Common myeloid progenitor, CD34-positive (primary cell): ENCODE measurements around the gene FKBP2.
A peak's percentile ranks its signal among the peaks of the same experiment; 100 is the strongest.

Source experiments
- CTCF ChIA-PET: fragments of 350-600 bp; sonication (Branson Sonifier 250); formaldehyde crosslinking; loops from one replicate; lab custom pipeline; 2021; ENCODE audit warnings: antibody characterized with exemption; lab: Charles Lee
- POLR2A ChIA-PET: fragments of 350-600 bp; sonication (Branson Sonifier 250); formaldehyde crosslinking; loops from one replicate; lab custom pipeline; 2021; ENCODE audit warnings: antibody characterized with exemption; lab: Charles Lee
- DNase-seq, 3 donors: peaks; one replicate each; pipeline versions ENCODE4 v3.0.0 to v3.0.0-alpha.2; 2013
- H3K27ac ChIP-seq, 2 experiments: 1 replicate in 1 of 2; 2 replicates in 1 of 2; pipeline ENCODE4 v1.7.0; 2013; ENCODE audit warnings: inconsistent platforms in 2 of 2, low read length in 2 of 2, mild to moderate bottlenecking in 2 of 2, low read depth in 1 of 2, moderate library complexity in 1 of 2; ENCODE audit not compliant: severe bottlenecking in 2 of 2, insufficient read depth in 1 of 2, poor library complexity in 1 of 2
- H3K27me3 ChIP-seq, 5 experiments: replicated peaks in 2 of 5; 1 replicate in 3 of 5; 2 replicates in 2 of 5; pipeline versions ENCODE4 v1.6.1 to v1.7.0; 2013; ENCODE audit warnings: low read length in 4 of 5, mild to moderate bottlenecking in 2 of 5, moderate library complexity in 2 of 5, inconsistent platforms in 1 of 5; ENCODE audit not compliant: insufficient read depth in 5 of 5, control insufficient read depth in 4 of 5
- H3K36me3 ChIP-seq, 4 experiments: 1 replicate in 2 of 4; 2 replicates in 2 of 4; pipeline versions ENCODE4 v1.6.1 to v1.7.0; 2013; ENCODE audit warnings: low read length in 3 of 4, control low read depth in 1 of 4, mild to moderate bottlenecking in 1 of 4; ENCODE audit not compliant: control insufficient read depth in 4 of 4, insufficient read depth in 4 of 4
- H3K4me1 ChIP-seq, 4 experiments: 1 replicate in 3 of 4; 2 replicates in 1 of 4; pipeline versions ENCODE4 v1.6.1 to v1.7.1; 2013; ENCODE audit warnings: low read length in 3 of 4, mild to moderate bottlenecking in 3 of 4, control low read depth in 1 of 4, inconsistent platforms in 1 of 4, moderate library complexity in 1 of 4; ENCODE audit not compliant: control insufficient read depth in 4 of 4, insufficient read depth in 4 of 4; ENCODE audit errors: control extremely low read depth in 1 of 4
- H3K4me3 ChIP-seq, 7 experiments: 1 replicate in 4 of 7; 2 replicates in 3 of 7; pipeline versions ENCODE4 v1.5.1 to v1.7.0; 2013; ENCODE audit warnings: mild to moderate bottlenecking in 7 of 7, low read length in 6 of 7, moderate library complexity in 6 of 7, inconsistent platforms in 2 of 7, low read depth in 2 of 7, control low read depth in 1 of 7; ENCODE audit not compliant: insufficient read depth in 4 of 7, control insufficient read depth in 1 of 7; ENCODE audit errors: extremely low read depth in 1 of 7
- H3K9me3 ChIP-seq, 5 experiments: 1 replicate in 4 of 5; 2 replicates in 1 of 5; pipeline versions ENCODE4 v1.6.1 to v1.7.1; 2013; ENCODE audit warnings: low read length in 4 of 5, mild to moderate bottlenecking in 2 of 5, inconsistent platforms in 1 of 5, low read depth in 1 of 5, moderate library complexity in 1 of 5; ENCODE audit not compliant: control insufficient read depth in 4 of 5, insufficient read depth in 2 of 5; ENCODE audit errors: control extremely low read depth in 1 of 5
- WGBS: methylation state at CpG from one replicate; pipeline ENCODE4 v1.1.5; 2013; ENCODE audit not compliant: insufficient coverage; 5-methylcytosine and 5-hydroxymethylcytosine counted together

FKBP2 gene

GRCh38 chr11:64222651-64223000 lies 18.3 kb upstream of the FKBP2 start:
- Histone ChIP-seq H3K27me3 (no peaks in the 10 kb centered on the region), H3K4me3 (no peak overlapping the region), H3K36me3 (peaks cover 5 to 55% (median 44%) of the 10 kb centered on the region in 4 experiments), H3K9me3 (no peaks in the 10 kb centered on the region), H3K4me1 (peaks cover 0 to 32% (median 26%) of the 10 kb centered on the region in 4 experiments), H3K27ac (no peak overlapping the region)
- WGBS, result 83% methylated on average over 7 of the region's 9 CpGs
- no peak for DNase-seq
- ChIA-PET POLR2A (interaction anchor here (2.1 kb wide), 1 partner anchor 16 kb away, joined by 20 read pairs; the partner anchor contains the start of gene FERMT3), CTCF (interaction anchor here (0.8 to 16.0 kb wide), 4 partner anchors 14 to 34 kb away, joined by 3 to 321 read pairs (median 10); partner anchors contain the start of genes FERMT3, FKBP2 and PLCB3)

GRCh38 chr11:64223001-64223651 lies 17.8 kb upstream of the FKBP2 start:
- no peaks in the 10 kb centered on the region for H3K27me3 ChIP-seq
- WGBS, result 91% methylated on average over 18 of the region's 24 CpGs
- DNase-seq, result no peak
- POLR2A ChIA-PET, result interaction anchor here (1.0 to 2.1 kb wide), 2 partner anchors 9 to 16 kb away, joined by 3 to 20 read pairs; partner anchors contain the start of gene FERMT3
- H3K4me3 ChIP-seq, result no peak overlapping the region
- CTCF ChIA-PET, result interaction anchor here (0.8 to 16.0 kb wide), 8 partner anchors 13 to 81 kb away, joined by 3 to 321 read pairs (median 4); partner anchors contain the start of genes FERMT3, FKBP2 and PLCB3
- H3K9me3 ChIP-seq, result no peaks in the 10 kb centered on the region
- peaks cover 0 to 32% (median 27%) of the 10 kb centered on the region in 4 experiments for H3K4me1 ChIP-seq
- peaks cover 4 to 53% (median 41%) of the 10 kb centered on the region in 4 experiments for H3K36me3 ChIP-seq
- H3K27ac ChIP-seq, result no peak overlapping the region

- POLR2A ChIA-PET, result interaction anchor here (1.0 to 2.1 kb wide), 3 partner anchors 10 to 17 kb away, joined by 3 to 20 read pairs (median 3); partner anchors contain the start of gene FERMT3
These were observed 16.6 kb upstream of the FKBP2 start for GRCh38 chr11:64224151-64224890.

GRCh38 chr11:64224891-64225607 lies 15.8 kb upstream of the FKBP2 start:
- peak overlapping the region; percentile 35 to 93 (median 77) for H3K4me3 ChIP-seq
- H3K9me3 ChIP-seq, result no peaks in the 10 kb centered on the region
- peak overlapping the region; percentile 33 to 87 for H3K27ac ChIP-seq
- H3K4me1 ChIP-seq, result peaks cover 0 to 42% (median 37%) of the 10 kb centered on the region in 4 experiments
- no peaks in the 10 kb centered on the region for H3K27me3 ChIP-seq
- ChIA-PET CTCF (interaction anchor here (1.0 to 16.0 kb wide), 5 partner anchors 8 to 65 kb away, joined by 3 to 321 read pairs (median 6); partner anchors contain the start of genes FERMT3 and PLCB3), POLR2A (interaction anchor here (0.6 to 3.1 kb wide), 4 partner anchors 13 to 210 kb away, joined by 3 to 27 read pairs (median 12); partner anchors contain the start of gene FERMT3)
- H3K36me3 ChIP-seq, result peaks cover 3 to 40% (median 26%) of the 10 kb centered on the region in 4 experiments
- 77% methylated on average over 21 of the region's 22 CpGs for WGBS
- DNase-seq, result no peak

More at GRCh38 chr11:64224151-64224890, 16.6 kb upstream of the FKBP2 start:
- H3K27me3 ChIP-seq, result no peaks in the 10 kb centered on the region
- H3K27ac ChIP-seq, result no peak overlapping the region
- CTCF ChIA-PET, result interaction anchor here (1.0 to 16.0 kb wide), 8 partner anchors 12 to 80 kb away, joined by 3 to 321 read pairs (median 4); partner anchors contain the start of genes FERMT3, FKBP2 and PLCB3
- H3K9me3 ChIP-seq, result no peaks in the 10 kb centered on the region
- no peak for DNase-seq
- H3K36me3 ChIP-seq, result peaks cover 4 to 45% (median 32%) of the 10 kb centered on the region in 4 experiments
- H3K4me3 ChIP-seq, result no peak overlapping the region
- WGBS, result 99% methylated on average over 16 of the region's 17 CpGs
- H3K4me1 ChIP-seq, result peaks cover 0 to 34% (median 30%) of the 10 kb centered on the region in 4 experiments

GRCh38 chr11:64225608-64226506 lies 15.0 kb upstream of the FKBP2 start, which contains the start of the genes NUDT22 and TRPT1:
NUDT22 (plus strand) TSS chr11:64226274; CDS start chr11:64226653, 379 bp downstream.
TRPT1 (minus strand) TSS chr11:64226186; CDS start chr11:64225860, 326 bp downstream.
- peak within 1 kb of the TSS; percentile 35 to 93 (median 77) for H3K4me3 ChIP-seq
- H3K9me3 ChIP-seq, result no peaks in the 10 kb centered on the region
- 0% methylated on average over 46 of the region's 54 CpGs for WGBS
- DNase-seq, result peak; percentile 78 to 89 (median 85)
- peak within 1 kb of the TSS; percentile 33 to 87 for H3K27ac ChIP-seq
- peaks cover 0 to 32% (median 18%) of the 10 kb centered on the region in 4 experiments for H3K36me3 ChIP-seq
- no peaks in the 10 kb centered on the region for H3K27me3 ChIP-seq
- POLR2A ChIA-PET, result interaction anchor here (0.6 to 3.1 kb wide), 9 partner anchors 9 to 209 kb away, joined by 3 to 27 read pairs (median 3); partner anchors contain the start of genes FERMT3, FKBP2 and STIP1
- CTCF ChIA-PET, result interaction anchor here (0.6 to 16.0 kb wide), 7 partner anchors 9 to 64 kb away, joined by 3 to 321 read pairs (median 6); partner anchors contain the start of genes FERMT3 and PLCB3
- peaks cover 0 to 48% (median 40%) of the 10 kb centered on the region in 4 experiments for H3K4me1 ChIP-seq
